GM18499 (cell line): ENCODE measurements around the gene TDRD9.

ENCODE experiments used
- ATAC-seq: cut with Tn5 transposase; IDR thresholded peaks from one replicate; pipeline ENCODE4 v1.9.1; 2021; ENCODE audit warnings: moderate number of reproducible peaks; ENCODE audit not compliant: insufficient read depth, unreplicated experiment

Gene TDRD9

GRCh38 chr14:104099096-104100041 lies 171.1 kb downstream of the TDRD9 start:
- no peak for ATAC-seq

- no peak for ATAC-seq
Measured at GRCh38 chr14:104100171-104101085, 172.2 kb downstream of the TDRD9 start.

- ATAC-seq: no peak
Measured at GRCh38 chr14:104101086-104101621, 172.9 kb downstream of the TDRD9 start.

GRCh38 chr14:104101651-104102281 lies 173.5 kb downstream of the TDRD9 start:
- ATAC-seq: no peak
